Activated CD4-positive, alpha-beta T cell treated with anti-CD3 and anti-CD28 coated beads for 1 hour (primary cell): ENCODE results near the gene TGFBR3L.

Source experiments
- DNase-seq: peaks from one replicate; pipeline ENCODE4 v3.0.0-alpha.2; 2020

Gene TGFBR3L

DNA sequence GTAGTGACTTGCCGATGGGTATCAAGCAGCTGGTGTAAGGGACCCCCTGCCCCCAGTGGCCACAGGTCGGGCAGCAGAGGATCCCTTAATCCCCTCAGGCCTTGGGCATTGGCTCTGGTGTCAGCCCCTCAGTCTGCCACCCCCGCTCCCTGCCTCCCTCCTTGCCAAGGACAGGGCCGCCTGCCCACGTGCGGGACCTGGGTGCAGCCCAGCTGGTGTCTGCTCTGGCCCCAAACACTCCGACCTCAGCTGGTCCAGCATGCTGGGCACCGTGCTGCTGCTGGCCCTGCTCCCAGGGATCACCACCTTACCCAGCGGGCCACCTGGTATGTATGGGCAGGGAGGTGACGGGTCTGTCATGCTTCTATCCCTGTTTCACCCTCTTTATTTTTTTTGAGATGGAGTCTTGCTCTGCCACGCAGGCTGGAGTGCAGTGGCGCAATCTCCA is at the start of gene TGFBR3L:
Gene TGFBR3L, plus strand, starts transcription at position 233 of the 448 bp plus-strand sequence.
- DNase-seq: no peak

DNA sequence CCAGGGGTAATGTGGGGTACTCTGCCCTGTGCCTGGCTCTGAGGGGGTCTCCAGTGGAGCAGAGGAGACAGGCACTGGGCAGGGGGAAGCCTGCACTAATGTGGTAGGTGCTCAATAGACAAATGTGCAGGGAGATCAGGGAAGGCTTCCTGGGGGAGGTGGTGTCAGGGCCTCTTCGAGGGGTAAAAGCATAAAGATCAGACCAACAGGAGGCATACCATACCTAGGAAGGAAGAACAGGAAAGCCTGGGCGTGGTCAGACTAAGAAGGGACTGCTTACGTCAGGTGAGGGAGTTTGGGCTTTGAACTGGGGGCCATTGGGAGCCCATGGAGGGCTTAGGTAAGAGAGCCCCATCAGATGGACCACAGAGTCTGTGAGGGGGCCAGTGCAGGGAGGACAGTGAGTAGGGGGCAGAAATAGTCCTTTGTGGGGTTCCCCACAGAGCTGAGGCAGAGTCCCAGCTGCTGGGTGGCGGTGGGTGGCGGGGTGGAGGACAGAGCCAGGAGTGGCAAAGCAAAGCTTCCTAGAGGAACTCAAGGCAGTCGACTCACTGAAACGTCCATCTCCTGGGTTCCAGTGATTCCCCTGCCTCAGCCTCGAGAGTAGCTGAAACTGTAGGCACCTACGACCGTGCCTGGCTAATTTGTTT is 49.2 kb upstream of the TGFBR3L start:
- no peak for DNase-seq

DNA sequence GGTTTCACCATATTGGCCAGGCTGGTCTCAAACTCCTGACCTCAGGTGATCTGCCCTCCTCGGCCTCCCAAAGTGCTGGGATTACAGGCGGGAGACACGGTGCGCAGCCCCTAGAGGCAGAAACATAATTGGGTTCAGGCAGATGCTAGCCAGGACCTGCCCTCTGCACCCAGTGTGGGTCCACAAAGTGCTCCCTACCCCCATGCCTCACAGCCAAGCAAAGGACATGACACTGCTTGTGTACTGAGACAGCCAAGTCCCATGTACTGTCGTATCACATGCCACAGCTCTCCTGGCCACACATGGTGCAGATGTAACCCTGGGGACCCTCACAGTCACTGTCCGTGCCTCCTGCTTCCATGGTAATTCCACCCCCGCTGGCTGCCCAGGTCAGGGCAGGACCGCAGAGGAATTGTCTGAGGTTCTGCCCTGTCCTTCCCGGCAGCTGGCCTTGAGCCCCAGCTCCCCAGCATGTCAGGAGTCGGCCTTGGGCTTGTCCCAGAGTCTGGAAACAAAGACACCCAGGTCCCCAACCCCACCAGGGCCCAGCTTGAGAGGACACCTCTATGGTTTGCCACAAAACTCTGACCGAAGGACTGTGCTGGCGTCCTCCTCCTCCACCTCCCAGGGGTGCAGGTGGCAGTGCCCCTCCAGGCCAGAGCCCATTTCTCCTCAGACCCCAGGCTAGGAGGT is 48.1 kb upstream of the TGFBR3L start:
- DNase-seq: no peak

- no peak for DNase-seq
These were observed 47.4 kb upstream of the TGFBR3L start for GRCh38 chr19:7867092-7867844.

GRCh38 chr19:7868326-7868670 is 46.3 kb upstream of the TGFBR3L start:
- no peak for DNase-seq

GRCh38 chr19:7868671-7869452 is 45.8 kb upstream of the TGFBR3L start:
- peak; percentile 73 for DNase-seq

GRCh38 chr19:7869453-7869909 is 45.1 kb upstream of the TGFBR3L start:
- DNase-seq: peak; percentile 78

DNA sequence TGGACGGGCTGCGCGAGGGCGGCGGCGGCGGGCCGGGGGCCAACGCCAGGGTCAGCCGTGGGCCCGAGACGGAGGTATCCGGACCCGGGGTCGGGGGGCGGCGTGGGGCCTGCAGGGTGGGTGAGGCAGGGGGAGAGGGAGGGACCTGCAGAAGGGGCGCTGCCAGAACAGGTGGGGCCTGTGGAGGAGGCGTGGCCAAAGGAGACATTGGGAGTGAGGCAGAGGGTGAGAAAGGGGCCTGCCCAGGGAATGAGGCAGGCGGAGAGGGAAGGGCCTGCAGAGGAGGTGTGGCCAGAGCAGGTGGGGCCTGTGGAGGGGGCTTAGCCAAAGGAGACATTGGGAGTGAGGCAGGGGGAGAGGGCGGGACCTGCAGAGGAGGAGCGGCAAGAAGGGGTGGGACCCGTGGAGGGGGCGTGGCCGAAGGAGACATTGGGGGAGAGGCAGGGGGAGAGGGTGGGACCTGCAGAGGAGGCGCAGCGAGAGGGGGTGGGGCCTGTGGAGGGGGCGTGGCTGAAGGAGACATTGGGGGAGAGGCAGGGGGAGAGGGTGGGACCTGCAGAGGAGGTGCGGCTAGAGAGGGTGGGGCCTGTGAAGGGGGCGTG is 44.6 kb upstream of the TGFBR3L start:
- DNase-seq: peak; percentile 36

DNA sequence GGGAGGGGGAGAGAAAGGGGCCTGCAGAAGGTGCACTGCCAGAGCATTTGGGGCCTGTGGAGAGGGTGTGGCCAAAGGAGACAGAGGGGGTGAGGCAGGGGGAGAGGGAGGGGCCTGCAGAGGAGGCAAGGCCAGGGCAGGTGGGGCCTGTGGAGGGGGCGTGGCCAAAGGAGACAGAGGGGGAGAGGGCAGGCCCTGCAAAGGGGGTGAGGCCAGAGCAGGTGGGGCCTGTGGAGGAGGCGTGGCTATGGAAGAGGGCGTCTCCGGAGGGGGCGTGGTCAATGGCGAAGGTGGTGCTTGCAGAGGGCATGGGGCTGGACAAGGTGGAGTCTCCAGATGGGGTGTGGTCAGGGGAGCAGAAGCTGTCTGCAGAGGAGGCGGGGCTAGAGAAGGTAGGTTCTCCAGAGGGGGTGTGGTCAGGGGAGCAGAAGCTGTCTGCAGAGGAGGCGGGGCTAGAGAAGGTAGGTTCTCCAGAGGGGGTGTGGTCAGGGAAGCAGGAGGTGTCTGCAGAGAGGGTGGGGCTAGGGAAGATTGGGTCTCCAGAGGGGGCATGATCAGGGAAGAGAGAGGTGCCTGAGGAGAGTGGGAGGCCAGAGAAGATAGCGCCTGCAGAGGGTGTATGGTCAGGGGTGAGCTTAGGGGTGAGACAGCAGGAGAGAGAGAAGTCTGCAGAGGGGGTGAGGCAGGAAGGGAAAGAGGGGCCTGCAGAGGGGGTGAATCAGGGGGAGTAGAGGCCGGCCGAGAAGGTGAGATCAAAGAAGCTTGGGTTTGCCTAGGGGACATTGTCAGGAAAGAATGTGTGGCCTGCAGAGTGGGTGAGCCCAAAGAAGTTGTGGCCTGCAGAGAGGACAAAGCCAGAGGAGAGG is 43.8 kb upstream of the TGFBR3L start:
- no peak for DNase-seq

GRCh38 chr19:7871437-7872305 is 43.0 kb upstream of the TGFBR3L start:
- peak; percentile 65 for DNase-seq

DNA sequence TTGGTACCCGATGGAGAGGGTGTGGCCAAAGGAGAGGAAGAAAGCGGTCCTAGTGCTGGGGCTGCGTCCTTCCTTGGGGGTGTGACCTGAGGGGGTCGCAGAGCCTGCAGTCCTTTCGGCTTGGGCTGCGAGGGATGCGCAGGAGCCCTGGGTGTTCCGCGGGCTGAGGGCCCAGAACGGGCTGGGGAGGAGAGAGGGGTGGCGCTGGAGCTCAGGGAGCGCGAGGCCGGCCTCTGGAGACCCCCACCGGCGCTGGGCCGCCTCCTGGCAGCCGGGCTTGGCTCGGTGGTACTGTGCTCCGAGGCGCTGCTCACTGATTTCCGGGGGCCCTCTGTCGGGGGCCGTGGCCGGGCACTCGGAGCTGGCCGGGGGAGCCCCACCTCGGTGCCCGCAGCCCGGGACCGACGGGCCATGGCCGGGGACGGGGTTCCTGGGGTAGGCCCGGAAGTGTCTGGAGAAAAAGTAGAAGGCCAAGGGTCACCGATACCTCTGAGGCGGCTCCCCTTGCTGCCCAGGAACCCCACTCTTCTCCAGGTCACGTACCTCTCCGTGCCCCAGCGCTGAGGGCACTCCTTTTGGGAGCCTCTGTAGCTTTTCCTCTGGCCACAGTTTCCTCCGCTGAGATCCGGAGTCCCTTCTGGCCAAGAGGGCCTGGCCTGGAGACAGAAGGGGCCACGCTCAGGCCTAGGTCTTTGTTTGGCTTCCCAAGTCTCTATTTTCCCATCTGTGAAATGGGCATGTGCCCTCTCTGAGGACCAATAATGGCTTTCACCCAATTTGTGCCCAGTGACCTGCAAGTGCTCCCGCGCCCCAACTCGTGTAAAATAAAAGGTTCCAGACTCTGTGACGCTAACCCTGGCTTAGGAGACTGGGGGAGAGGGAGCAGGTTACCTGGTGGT is 42.1 kb upstream of the TGFBR3L start:
- no peak for DNase-seq

GRCh38 chr19:7873304-7874075 is 41.1 kb upstream of the TGFBR3L start:
- no peak for DNase-seq

DNA sequence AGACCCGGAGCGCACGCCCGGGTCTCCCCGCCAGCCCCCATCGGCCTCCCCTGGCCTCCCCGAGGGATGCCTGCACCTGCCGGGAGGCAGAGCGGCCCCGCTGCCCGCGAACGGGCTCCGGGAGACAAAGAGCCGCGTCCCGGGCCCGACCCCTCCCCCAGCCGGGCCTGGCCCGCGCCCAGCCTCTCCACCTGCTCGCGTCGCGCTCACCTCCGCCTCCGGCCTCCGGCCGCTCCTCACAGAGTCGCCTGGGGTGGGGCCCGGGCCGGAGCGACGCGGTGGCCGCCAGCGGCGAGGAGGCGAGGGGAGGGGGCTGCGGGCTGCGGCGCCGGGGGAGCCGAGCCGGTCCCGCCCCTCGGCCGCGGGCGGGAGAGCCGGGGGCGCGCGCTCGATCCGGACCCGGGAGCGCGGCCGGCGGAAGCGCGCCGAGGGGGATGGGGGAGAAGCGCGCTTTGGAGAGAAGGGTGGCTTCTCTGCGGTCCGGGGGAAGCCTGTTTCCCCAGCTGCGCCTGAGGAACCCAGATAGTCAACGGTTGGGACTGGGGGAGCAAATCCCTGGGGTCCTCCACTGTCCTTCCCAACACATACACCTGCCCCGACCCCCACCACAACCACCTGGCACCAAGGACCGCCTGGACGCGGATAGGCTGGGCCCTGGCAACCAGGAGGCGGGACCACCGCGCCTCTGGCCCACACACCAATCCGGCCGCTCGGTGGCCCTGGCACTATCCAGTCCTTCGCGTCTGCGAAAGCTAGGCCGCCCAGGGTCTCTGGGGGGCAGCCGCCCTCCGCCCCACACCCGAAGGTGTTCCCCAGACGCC is 40.3 kb upstream of the TGFBR3L start, which contains the start of gene PRR36:
Gene PRR36, minus strand, starts transcription at position 315 of the 821 bp plus-strand sequence. CDS start 701 bp downstream, outside the sequence.
- no peak for DNase-seq

DNA sequence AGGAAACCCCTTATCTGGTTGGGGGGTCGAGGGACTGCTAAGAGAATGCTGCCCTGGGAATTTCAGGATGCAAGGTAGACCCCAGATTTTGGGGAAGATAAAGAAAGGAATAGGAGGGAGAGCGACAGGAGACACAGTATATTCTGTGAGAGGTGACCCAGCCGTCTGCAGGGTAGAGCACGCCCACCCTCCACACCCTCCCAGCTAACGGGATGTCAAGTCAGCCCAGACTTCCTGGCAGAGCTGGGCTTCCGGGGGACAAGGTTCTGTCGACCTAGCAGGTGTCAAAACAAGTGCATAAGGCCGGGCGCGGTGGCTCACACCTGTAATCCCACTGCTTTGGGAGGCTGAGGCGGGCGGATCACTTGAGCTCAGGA is 39.7 kb upstream of the TGFBR3L start:
- DNase-seq: no peak

- no peak for DNase-seq
These were observed 37.3 kb upstream of the TGFBR3L start for GRCh38 chr19:7877249-7877836.

DNA sequence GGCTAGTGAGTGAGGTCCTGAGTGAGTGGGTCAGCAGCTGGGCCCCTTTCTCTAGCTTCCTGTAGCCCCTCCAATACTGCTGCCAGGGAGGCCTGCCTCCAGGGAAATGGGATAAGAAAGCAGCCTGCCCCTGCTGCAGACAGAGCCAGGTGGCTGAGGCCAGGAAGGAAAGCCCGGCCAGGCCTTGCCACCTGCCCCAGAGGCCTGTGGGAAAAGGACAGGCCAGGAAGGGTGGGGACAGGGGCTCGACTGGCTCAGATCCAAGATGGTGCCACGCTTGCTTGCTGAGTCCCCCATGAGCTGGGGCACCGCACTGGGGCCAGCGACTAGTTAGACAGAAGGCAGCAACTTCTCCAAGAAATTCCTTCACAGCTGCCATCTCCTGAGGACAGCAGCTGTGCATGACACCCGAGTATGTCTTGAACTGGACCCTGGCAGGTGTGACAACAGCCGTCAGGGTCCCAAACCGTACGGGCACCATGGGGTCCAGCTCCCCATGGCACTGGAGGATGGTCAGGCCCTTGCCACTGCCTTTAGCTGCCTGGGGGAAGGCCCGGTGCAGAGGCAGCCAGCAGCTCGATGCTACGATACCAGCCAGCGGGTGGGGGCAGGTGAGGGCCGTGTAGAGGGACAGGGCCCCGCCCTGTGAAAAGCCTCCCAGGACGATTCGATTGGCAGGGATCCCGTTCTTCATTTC is 35.4 kb upstream of the TGFBR3L start:
- no peak for DNase-seq

GRCh38 chr19:7879836-7880235 is 34.8 kb upstream of the TGFBR3L start:
- DNase-seq: no peak
